Breast epithelium (tissue), 4 donors: ENCODE data around the gene APLP2. TPM values are rescaled to one million over a fixed set of nuclear protein-coding genes. Genes with fewer than 3 reads are reported as not detected.

Experiments used
- DNase-seq, 2 donors: peaks; one replicate each; pipeline ENCODE4 v3.0.0-alpha.2; 2019; ENCODE audit warnings: low spot score in 2 of 2
- H3K27ac ChIP-seq, 2 donors: fragments of 200-600 bp; sonication (generic) in 1 of 2; one replicate each; pipeline ENCODE4 v1.5.1; 2016 to 2019; ENCODE audit warnings: mild to moderate bottlenecking in 1 of 2
- H3K27me3 ChIP-seq, 2 donors: fragments of 200-600 bp; sonication (generic) in 1 of 2; one replicate each; pipeline versions ENCODE4 v1.5.1 to v1.6.0; 2017 to 2019; ENCODE audit warnings: control low read depth in 1 of 2, mild to moderate bottlenecking in 1 of 2
- H3K36me3 ChIP-seq: fragments of 200-600 bp; one replicate; pipeline ENCODE4 v1.5.1; 2019
- H3K4me1 ChIP-seq, 2 donors: fragments of 200-600 bp; sonication (generic); one replicate each; pipeline ENCODE4 v1.5.1; 2016 to 2019; ENCODE audit warnings: control low read depth in 1 of 2
- H3K4me3 ChIP-seq, 3 donors: fragments of 200-600 bp; sonication (generic); 1 replicate in 2 of 3; 2 replicates in 1 of 3; pipeline ENCODE4 v1.5.1; 2016 to 2019; ENCODE audit warnings: mild to moderate bottlenecking in 3 of 3, moderate library complexity in 2 of 3
- H3K9me3 ChIP-seq, 2 donors: fragments of 200-600 bp; sonication (generic) in 1 of 2; one replicate each; pipeline ENCODE4 v1.5.1; 2016 to 2019; ENCODE audit warnings: control low read depth in 1 of 2
- CTCF ChIP-seq, 3 donors: fragments of 450-650 bp; IDR thresholded peaks; one replicate each; pipeline ENCODE4 v1.5.1; 2016 to 2017; ENCODE audit warnings: antibody characterized with exemption in 3 of 3, mild to moderate bottlenecking in 3 of 3, moderate library complexity in 3 of 3
- POLR2A ChIP-seq: fragments of 450-650 bp; IDR thresholded peaks from one replicate; pipeline ENCODE4 v1.6.1; 2016; ENCODE audit warnings: antibody characterized with exemption, mild to moderate bottlenecking, moderate library complexity
- POLR2AphosphoS5 ChIP-seq, 3 donors: sonication (generic); formaldehyde crosslinking; IDR thresholded peaks; one replicate each; pipeline ENCODE4 v1.6.1; 2017; ENCODE audit warnings: antibody characterized with exemption in 3 of 3
- intact Hi-C: fragments of 100-400 bp; cut with DNase I; formaldehyde crosslinking; loops from one replicate; pipeline ENCODE4 v1.15.1; 2023; ENCODE audit warnings: low total_unique reads
- total RNA-seq, 3 donors: library from RNA; depleted of rRNA; stranded (reverse); fragments of >200 nt; gene quantifications; one replicate each; pipeline ENCODE4 v1.1.0, GENCODE V29; 2016

Gene APLP2
- total RNA-seq, 3 donors from 2014 or later: 305 to 560 (median 418) TPM

GRCh38 chr11:130096042-130096441, 26.3 kb downstream of the APLP2 start:
- H3K4me1 ChIP-seq: no peaks in the 10 kb centered on the region
- no peaks in the 10 kb centered on the region for H3K36me3 ChIP-seq
- DNase-seq: no peak
- H3K9me3 ChIP-seq: no peaks in the 10 kb centered on the region
- intact Hi-C loops: no loop called here
- no peaks in the 10 kb centered on the region for H3K27me3 ChIP-seq
- H3K27ac ChIP-seq: no peak overlapping the region
- TF ChIP-seq CTCF (IDR thresholded peaks at IDR 0.05) (no peak), POLR2AphosphoS5 (IDR thresholded peaks at IDR 0.05) (no peak), POLR2A (no peak)
- no peak overlapping the region for H3K4me3 ChIP-seq

- H3K4me3 ChIP-seq: no peak overlapping the region
- no peaks in the 10 kb centered on the region for H3K4me1 ChIP-seq
- no peak for DNase-seq
These were observed 27.1 kb downstream of the APLP2 start for GRCh38 chr11:130096823-130097222.

GRCh38 chr11:130097285-130097684, 27.6 kb downstream of the APLP2 start:
- Histone ChIP-seq H3K27ac (no peak overlapping the region), H3K36me3 (no peaks in the 10 kb centered on the region), H3K9me3 (no peaks in the 10 kb centered on the region), H3K4me1 (peaks cover under 1% of the 10 kb centered on the region in 2 donors), H3K4me3 (no peak overlapping the region), H3K27me3 (no peaks in the 10 kb centered on the region)
- TF ChIP-seq POLR2AphosphoS5 (IDR thresholded peaks at IDR 0.05) (no peak), POLR2A (no peak), CTCF (IDR thresholded peaks at IDR 0.05) (no peak)
- intact Hi-C loops: no loop called here
- DNase-seq: no peak

More at GRCh38 chr11:130096823-130097222, 27.1 kb downstream of the APLP2 start:
- intact Hi-C loops: no loop called here
- Histone ChIP-seq H3K36me3 (no peaks in the 10 kb centered on the region), H3K27me3 (no peaks in the 10 kb centered on the region), H3K27ac (no peak overlapping the region), H3K9me3 (no peaks in the 10 kb centered on the region)
- TF ChIP-seq POLR2AphosphoS5 (IDR thresholded peaks at IDR 0.05): no peak
- TF ChIP-seq CTCF (IDR thresholded peaks at IDR 0.05): no peak
- no peak for TF ChIP-seq POLR2A

- H3K4me1 ChIP-seq: peaks cover 5 to 8% of the 10 kb centered on the region in 2 donors
- H3K27ac ChIP-seq: no peak overlapping the region
- DNase-seq: no peak
- H3K9me3 ChIP-seq: no peaks in the 10 kb centered on the region
- no peaks in the 10 kb centered on the region for H3K36me3 ChIP-seq
- intact Hi-C loops: no loop called here
- H3K27me3 ChIP-seq: no peaks in the 10 kb centered on the region
- H3K4me3 ChIP-seq: no peak overlapping the region
- no peak for TF ChIP-seq POLR2A
These were observed 29.7 kb downstream of the APLP2 start for GRCh38 chr11:130099356-130099755.

GRCh38 chr11:130100381-130101095, 30.8 kb downstream of the APLP2 start:
- no peaks in the 10 kb centered on the region for H3K36me3 ChIP-seq
- TF ChIP-seq CTCF (IDR thresholded peaks at IDR 0.05): no peak
- no peak for TF ChIP-seq POLR2A
- no peak for TF ChIP-seq POLR2AphosphoS5 (IDR thresholded peaks at IDR 0.05)
- intact Hi-C loops: no loop called here
- DNase-seq: no peak
- H3K9me3 ChIP-seq: no peaks in the 10 kb centered on the region
- H3K27me3 ChIP-seq: no peaks in the 10 kb centered on the region
- no peak overlapping the region for H3K4me3 ChIP-seq
- no peak overlapping the region for H3K27ac ChIP-seq
- peaks cover 5 to 8% of the 10 kb centered on the region in 2 donors for H3K4me1 ChIP-seq
